Transverse colon (tissue), 4 donors: ENCODE measurements around the gene ADAT2.

Experiments used
- POLR2A ChIP-seq: fragments of 450-650 bp; IDR thresholded peaks from one replicate; pipeline ENCODE4 v1.6.1; 2016; ENCODE audit warnings: antibody characterized with exemption, mild to moderate bottlenecking, moderate library complexity
- POLR2AphosphoS5 ChIP-seq, 3 donors: sonication (generic); formaldehyde crosslinking; IDR thresholded peaks; one replicate each; pipeline ENCODE4 v1.6.1; 2016; ENCODE audit warnings: antibody characterized with exemption in 3 of 3
- TF ChIP-seq, protein P1 (sequence below), 5 experiments: fragments of 200-600 bp in 3 of 5; fragments of 450-650 bp in 2 of 5; sonication (generic) in 3 of 5; IDR thresholded peaks; 1 replicate in 2 of 5; 2 replicates in 3 of 5; pipeline ENCODE4 v1.5.1; 2016 to 2017; ENCODE audit warnings: antibody characterized with exemption in 5 of 5, inconsistent platforms in 3 of 5, mild to moderate bottlenecking in 2 of 5, moderate library complexity in 1 of 5

DNA sequence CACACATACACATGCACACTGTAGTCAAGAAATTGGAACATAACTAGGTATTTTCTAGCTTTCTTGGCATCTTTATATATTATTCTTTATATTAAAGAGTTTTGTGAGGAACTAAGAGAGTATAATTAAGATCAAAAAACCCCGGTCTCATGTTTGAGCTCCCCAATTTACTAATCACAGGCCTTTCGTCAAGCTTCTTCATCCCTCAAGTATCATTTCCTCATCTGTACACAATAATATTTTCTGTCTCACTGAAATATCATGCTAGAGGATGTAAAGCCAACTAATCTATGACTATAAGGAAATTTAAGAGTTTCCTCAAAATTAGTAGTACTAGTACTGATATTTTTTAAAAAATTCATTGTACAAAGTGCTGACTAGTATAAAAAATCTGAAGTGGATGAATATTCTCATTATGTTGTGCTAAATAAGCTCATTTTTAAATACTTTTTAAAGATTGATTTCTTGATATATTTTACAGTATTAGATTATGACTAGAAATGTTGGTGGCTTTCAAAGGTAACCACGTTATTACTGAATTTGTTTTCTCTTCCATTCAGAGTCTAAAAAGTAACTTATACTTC, 28.1 kb upstream of the ADAT2 start:
- TF ChIP-seq, protein P1, sequence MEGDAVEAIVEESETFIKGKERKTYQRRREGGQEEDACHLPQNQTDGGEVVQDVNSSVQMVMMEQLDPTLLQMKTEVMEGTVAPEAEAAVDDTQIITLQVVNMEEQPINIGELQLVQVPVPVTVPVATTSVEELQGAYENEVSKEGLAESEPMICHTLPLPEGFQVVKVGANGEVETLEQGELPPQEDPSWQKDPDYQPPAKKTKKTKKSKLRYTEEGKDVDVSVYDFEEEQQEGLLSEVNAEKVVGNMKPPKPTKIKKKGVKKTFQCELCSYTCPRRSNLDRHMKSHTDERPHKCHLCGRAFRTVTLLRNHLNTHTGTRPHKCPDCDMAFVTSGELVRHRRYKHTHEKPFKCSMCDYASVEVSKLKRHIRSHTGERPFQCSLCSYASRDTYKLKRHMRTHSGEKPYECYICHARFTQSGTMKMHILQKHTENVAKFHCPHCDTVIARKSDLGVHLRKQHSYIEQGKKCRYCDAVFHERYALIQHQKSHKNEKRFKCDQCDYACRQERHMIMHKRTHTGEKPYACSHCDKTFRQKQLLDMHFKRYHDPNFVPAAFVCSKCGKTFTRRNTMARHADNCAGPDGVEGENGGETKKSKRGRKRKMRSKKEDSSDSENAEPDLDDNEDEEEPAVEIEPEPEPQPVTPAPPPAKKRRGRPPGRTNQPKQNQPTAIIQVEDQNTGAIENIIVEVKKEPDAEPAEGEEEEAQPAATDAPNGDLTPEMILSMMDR (IDR thresholded peaks at IDR 0.05) = no peak
- TF ChIP-seq POLR2A (no peak), POLR2AphosphoS5 (IDR thresholded peaks at IDR 0.05) (no peak)
